HG03064 (cell line): ENCODE data around the gene PRDM9.
"Not testable (repeated sequence)": the region's sequence is repeated elsewhere in the genome, so short reads cannot be mapped to it uniquely, and the experiment has no call there.

Experiments
- ATAC-seq: cut with Tn5 transposase; IDR thresholded peaks from one replicate; pipeline ENCODE4 v1.9.1; 2021; ENCODE audit warnings: low read depth; ENCODE audit not compliant: unreplicated experiment

Gene PRDM9

DNA sequence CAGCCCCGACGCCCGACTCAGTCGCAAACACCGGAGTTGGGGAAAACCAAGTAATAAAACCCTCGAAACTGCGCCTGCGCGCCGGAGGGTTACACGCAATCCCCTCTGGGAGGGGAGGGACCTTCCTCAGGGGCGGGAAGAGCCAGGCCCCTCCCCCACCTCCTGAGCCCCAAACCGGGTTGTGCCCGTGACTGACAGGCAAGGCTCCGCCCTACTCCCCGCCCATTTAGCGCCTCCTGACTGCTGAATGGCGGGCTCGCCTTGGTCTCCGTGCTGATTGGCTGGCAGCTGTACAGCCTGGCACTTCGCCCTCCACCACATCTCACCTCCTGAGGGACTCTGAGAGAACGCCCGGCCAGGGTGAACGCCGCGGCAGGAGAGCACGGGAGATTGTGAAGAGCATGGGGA is at the start of gene PRDM9:
Gene PRDM9, plus strand, starts transcription at position 332 of the 408 bp plus-strand sequence. CDS start 1,425 bp downstream, outside the sequence.
- ATAC-seq, result no peak

DNA sequence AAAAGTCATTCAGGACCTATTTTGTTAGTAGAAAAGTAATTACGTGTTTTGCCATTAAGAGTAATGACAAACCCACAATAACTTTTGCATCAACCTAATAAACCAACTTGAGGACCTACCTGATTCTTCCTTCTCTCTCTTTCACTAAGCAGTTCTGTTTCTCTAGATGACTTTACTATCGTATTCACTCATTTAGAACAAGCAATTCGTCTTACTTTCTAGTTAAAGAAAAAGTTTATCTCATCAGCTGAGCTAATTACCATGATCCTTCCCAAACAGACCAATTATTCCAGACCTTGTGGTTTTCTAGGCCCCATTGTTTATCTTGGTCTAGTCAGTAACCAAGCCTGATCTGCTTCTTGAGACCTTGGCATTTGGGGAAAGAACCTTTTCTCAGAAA is 49.6 kb upstream of the PRDM9 start:
- no peak for ATAC-seq

DNA sequence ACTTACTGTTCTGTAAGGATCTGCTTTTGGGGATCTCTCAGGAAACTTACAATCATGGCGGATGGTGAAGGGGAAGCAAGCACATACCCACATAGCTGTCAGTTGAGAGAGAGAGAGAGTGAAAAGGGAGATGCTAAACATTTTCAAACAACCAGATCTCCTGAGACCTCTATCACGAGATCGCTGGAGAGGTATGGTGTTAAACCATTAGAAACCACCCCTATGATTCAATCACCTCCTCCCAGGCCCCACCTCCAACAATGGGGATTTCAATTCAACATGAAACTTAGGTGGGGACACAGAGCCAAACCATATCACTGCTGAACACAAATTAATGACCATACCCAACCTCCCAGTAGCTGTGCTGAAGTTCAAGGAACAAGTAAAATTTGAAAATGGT is 48.2 kb upstream of the PRDM9 start:
- no peak for ATAC-seq

DNA sequence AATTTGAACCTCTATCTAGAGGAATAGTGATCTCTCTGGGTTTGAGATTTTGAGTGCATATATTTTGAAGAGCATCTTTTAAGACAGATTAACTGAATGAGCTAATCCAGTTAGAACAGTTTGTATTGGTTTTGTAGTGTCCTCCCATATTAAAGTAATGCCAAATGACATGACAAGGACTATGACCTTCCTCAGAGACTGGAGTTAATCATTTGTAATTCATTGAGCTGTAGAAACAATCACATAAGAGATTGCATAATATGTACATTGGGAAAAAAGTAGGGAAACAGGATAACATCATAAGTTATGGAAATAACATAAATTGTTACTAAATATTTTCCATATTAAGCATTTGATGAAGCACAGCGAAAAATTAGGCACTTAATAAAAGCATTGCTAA is 45.8 kb upstream of the PRDM9 start:
- no peak for ATAC-seq

GRCh38 chr5:23466401-23466912 is 41.0 kb upstream of the PRDM9 start:
- no peak for ATAC-seq

- no peak for ATAC-seq
These were observed 38.8 kb upstream of the PRDM9 start for GRCh38 chr5:23468658-23469057.

GRCh38 chr5:23473915-23474314 is 33.5 kb upstream of the PRDM9 start:
- no peak for ATAC-seq

- no peak for ATAC-seq
These were observed 33.1 kb upstream of the PRDM9 start for GRCh38 chr5:23474315-23474714.

- ATAC-seq, result no peak
These were observed 30.8 kb upstream of the PRDM9 start for GRCh38 chr5:23476580-23476979.

GRCh38 chr5:23482642-23483041 is 24.8 kb upstream of the PRDM9 start:
- ATAC-seq, result no peak

- no peak for ATAC-seq
These were observed 24.3 kb upstream of the PRDM9 start for GRCh38 chr5:23483090-23483489.

DNA sequence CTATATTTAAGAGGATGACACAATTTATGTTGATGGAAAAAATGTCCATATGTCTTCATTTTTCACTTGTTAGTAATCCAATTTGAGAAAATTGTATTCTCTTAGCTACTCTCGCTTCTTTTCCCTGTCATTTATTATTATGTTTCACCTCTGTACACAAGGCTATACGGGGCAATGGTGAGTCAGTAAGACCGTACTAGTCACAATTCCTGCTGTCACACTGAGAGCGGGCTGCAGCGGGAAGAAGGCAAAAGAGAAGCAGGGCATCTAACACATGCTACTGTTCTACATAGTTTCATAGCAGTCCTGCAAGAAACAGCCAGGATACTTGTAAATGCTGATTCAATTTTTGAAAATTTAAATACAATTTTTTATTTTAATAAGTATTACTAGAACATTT is 23.3 kb upstream of the PRDM9 start:
- no peak for ATAC-seq

GRCh38 chr5:23486227-23486626 is 21.2 kb upstream of the PRDM9 start:
- ATAC-seq, result not testable (repeated sequence)

DNA sequence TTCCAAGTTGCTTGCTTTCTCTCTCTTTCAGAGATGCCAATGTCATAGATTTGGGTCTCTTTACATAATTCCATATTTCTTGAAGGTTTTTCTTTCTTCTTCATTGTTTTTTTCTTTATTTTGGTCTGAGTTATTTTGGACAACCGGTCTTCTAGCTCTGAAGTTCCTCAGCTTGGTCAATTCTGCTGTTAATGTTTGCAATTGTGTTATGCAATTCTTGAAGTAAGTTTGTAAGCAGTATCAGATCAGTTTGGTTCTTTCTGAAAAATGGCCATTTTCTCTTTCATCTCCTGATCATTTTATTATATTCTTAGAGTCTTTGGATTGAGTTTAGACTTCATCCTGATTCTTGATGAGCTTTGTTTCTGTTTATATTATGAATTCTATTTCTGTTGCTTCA is 16.4 kb upstream of the PRDM9 start:
- ATAC-seq, result no peak

DNA sequence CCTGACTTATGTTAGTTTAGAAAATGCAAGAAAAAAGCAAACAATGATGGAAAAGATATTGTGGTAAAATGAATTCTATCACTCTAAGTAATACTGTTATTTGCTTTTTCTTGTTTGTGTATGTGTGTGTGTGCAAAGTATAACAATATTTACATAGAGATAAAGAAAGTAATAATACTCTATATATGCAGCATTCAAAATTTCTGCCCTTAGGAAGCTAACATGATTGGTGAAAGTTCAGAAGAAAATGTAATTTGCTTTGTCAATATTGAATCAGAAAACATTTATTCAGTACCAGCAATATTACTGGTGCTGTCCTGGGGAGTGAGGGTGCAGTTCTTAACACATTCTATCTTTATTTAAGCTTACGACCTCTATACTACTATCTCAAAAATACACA is 12.9 kb upstream of the PRDM9 start:
- ATAC-seq, result no peak

DNA sequence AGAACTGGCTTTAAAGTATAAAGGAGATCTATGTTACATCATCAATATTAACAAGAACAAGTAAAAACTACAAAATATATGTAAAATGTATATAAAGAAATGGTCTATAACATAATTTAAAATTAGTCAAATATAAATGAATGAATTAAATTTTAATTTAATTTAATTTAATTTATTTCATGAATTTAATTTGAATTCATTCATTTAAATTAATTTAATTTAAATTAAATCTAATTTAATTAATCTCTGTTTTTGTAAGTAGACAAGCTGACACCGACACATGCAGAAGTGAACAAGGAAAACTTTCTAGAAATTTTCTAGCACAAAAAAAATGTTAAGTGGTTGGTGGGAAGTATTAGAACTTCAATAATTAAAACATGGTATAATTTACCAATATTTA is 10.8 kb upstream of the PRDM9 start:
- no peak for ATAC-seq

DNA sequence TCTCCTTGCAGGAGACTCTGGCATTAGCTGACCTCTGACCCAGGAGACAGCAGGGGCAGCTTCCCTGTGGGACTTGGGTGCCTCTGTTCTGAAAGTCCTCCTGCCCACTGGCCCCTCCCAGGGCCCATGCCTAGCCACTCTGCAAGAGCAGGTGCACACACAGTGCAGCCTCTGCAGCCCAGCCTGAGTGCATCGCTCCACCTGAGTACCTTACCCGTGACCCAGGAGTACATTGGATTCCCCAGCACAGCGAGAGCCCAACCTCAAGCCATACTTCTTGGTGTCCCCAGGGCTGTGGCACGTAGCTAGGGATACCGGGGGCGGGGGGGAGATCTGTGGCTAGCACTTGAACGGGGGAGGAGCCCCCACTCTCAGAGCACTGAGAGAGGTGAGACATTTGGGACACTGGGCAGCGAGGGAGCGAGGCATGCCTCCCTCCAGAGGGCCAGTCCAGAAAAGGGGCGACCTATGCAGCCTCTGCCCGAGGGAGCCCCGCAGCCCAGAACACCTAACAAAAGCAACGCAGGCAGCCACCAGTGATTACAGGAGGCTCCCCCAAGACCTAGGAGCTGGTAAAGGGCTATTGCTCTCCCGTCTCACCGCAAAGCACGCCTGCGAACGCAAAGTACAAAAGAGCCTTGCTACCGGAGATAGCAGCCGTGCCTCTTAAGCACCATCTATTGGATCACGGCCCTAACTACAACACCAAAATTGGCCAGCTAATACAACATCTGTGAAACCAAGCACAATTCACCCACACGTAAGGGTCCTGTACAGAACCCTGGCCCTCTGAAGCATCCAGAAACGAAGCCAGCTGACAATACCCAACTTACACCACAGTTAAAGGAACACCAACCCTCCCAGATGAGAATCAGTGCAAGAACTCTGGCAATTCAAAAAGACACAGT is 826 bp upstream of the PRDM9 start:
- no peak for ATAC-seq

- ATAC-seq, result not testable (repeated sequence)
These were observed 3.0 kb downstream of the PRDM9 start for GRCh38 chr5:23510434-23510833.

DNA sequence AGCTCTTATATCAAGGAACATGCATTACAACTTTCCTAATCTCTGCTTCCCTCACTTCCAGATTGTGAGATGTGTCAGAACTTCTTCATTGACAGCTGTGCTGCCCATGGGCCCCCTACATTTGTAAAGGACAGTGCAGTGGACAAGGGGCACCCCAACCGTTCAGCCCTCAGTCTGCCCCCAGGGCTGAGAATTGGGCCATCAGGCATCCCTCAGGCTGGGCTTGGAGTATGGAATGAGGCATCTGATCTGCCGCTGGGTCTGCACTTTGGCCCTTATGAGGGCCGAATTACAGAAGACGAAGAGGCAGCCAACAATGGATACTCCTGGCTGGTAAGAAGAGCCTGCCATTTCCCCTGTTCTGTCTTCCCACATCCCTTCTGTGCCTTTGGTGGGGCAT is 15.1 kb downstream of the PRDM9 start:
- no peak for ATAC-seq

GRCh38 chr5:23523031-23523430 is 15.6 kb downstream of the PRDM9 start:
- no peak for ATAC-seq

- ATAC-seq, result no peak
These were observed 16.6 kb downstream of the PRDM9 start for GRCh38 chr5:23523998-23524397.

DNA sequence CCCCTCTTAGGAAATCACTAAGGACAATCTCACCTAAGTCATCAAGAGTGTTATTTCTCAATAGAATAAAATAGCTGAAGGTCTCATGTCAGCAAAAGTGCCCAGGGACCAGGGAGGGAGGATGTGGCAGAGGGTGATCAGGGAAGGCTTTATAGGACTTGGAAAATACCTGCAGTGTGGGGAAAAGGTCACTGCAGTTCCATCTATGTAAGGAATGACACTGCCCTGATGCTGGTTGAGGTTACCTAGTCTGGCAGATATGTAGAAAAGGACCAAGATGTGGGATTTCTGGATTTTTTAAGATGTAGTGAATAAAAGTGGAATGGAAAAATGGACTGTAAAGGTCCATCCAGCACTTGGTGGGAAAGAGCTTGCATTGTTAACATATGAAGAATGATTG is 18.3 kb downstream of the PRDM9 start:
- no peak for ATAC-seq
